Retinal pigment epithelial cell (primary cell): ENCODE results near the gene BABAM1.
A peak's percentile ranks its signal among the peaks of the same experiment; 100 is the strongest.

Source experiments
- DNase-seq: peaks from one replicate; pipeline ENCODE4 v3.0.0-alpha.2; 2010; ENCODE audit warnings: low read depth
- H3K4me3 ChIP-seq: 2 replicates; pipeline ENCODE4 v1.5.1; 2011; ENCODE audit warnings: mild to moderate bottlenecking, low read length, control low read depth, moderate library complexity
- TF ChIP-seq, protein P1 (sequence below): conservative IDR thresholded peaks from 2 replicates; pipeline ENCODE4 v1.5.1; 2011; ENCODE audit warnings: low read depth, low read length, control low read depth, inconsistent platforms

The BABAM1 gene

DNA sequence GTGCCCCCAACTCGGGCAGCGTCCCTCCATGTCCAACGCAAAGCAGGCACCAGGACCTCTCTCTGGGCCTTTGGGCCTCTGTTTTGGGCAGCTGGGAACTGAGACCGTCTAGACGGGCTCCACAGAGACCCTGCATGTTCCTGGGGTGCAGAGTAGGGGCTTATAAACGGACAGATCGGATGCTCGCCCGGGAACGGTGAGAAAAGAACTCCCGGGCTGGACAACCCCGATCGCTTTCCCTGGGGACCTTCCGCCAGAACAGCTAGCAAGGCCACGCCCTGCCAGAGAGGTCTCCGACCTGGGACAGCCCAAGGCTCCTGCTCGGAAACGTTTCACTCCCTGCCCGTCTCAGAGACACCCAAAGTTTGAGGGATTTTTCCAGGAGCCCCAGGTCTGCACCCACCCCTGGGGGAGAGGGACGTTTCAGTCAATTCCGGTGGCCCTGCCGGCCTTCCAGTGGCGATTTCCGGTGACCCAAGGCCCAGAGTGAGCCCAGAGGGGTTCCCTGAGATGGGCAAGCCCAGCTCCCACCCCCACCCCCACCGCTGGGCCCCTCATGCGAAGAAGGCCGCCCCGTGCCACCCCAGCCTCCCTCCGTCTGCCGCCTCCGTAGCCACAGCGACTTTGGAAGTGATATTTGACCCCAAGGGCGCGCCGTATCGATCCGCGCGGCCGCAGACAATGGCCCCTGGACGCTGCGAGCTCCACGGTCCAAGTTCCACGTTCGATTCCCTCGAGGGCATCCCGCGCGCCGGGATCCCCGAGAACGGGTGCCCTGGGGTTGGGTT, 23.2 kb upstream of the BABAM1 start:
- peak overlapping the region; percentile 65 for H3K4me3 ChIP-seq
- no peak for DNase-seq

DNA sequence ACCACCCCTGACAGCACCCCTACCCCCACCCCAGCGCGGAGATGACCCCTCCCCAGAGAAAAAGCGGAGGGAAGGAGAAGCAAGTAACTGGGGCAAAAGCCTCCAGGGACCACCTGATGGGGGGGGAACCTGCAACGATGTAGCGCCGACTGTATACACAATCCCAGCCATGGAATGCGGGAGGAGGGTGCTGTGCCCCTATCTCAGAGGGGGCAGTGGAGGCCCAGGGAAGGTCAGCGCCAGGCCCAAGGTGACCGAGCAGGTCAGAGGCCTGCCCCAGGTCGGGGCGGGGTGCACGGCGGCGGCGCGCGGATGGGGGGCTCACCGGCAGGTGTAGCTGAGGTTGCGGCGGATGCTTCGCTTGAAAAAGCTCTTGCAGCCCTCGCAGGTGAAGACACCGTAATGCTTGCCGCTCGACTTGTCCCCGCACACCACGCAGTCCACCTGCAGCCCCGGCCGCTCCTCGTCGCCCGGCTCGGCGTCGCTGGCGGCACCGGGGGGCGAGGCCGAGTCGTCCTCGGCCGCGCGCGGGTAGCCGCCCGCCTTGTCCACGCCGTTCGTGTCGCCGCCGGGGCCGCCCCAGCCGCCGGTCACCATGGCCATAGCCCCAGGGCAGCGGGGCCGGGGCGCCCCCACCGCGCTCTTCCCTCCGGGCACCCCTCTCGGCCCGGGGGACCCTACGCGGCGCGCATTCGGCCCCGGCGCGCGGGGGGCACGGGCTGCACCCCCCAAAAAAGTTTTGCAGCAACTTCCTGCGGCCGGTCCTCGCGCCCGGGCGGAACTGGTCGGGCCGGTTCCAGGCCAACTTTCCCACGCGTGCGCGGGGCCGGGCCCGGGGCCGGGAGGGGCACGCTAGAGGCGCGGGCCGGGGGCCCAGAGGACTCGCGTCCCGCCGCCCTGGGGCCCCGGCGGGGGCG, 22.4 kb upstream of the BABAM1 start:
- TF ChIP-seq, protein P1, sequence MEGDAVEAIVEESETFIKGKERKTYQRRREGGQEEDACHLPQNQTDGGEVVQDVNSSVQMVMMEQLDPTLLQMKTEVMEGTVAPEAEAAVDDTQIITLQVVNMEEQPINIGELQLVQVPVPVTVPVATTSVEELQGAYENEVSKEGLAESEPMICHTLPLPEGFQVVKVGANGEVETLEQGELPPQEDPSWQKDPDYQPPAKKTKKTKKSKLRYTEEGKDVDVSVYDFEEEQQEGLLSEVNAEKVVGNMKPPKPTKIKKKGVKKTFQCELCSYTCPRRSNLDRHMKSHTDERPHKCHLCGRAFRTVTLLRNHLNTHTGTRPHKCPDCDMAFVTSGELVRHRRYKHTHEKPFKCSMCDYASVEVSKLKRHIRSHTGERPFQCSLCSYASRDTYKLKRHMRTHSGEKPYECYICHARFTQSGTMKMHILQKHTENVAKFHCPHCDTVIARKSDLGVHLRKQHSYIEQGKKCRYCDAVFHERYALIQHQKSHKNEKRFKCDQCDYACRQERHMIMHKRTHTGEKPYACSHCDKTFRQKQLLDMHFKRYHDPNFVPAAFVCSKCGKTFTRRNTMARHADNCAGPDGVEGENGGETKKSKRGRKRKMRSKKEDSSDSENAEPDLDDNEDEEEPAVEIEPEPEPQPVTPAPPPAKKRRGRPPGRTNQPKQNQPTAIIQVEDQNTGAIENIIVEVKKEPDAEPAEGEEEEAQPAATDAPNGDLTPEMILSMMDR, result no peak
- no peak for DNase-seq
- peak overlapping the region; percentile 65 for H3K4me3 ChIP-seq

More for the DNA sequence above, 23.2 kb upstream of the BABAM1 start:
- TF ChIP-seq, protein P1, result no peak

- TF ChIP-seq, protein P1, result no peak
- peak within 1 kb of the TSS; percentile 65 for H3K4me3 ChIP-seq
- DNase-seq, result no peak
Observed at GRCh38 chr19:17245535-17245984, 21.7 kb upstream of the BABAM1 start, which contains the start of gene NR2F6. TSS of gene NR2F6 (minus strand) at chr19:17245919. CDS start at chr19:17245220, 699 bp downstream.

DNA sequence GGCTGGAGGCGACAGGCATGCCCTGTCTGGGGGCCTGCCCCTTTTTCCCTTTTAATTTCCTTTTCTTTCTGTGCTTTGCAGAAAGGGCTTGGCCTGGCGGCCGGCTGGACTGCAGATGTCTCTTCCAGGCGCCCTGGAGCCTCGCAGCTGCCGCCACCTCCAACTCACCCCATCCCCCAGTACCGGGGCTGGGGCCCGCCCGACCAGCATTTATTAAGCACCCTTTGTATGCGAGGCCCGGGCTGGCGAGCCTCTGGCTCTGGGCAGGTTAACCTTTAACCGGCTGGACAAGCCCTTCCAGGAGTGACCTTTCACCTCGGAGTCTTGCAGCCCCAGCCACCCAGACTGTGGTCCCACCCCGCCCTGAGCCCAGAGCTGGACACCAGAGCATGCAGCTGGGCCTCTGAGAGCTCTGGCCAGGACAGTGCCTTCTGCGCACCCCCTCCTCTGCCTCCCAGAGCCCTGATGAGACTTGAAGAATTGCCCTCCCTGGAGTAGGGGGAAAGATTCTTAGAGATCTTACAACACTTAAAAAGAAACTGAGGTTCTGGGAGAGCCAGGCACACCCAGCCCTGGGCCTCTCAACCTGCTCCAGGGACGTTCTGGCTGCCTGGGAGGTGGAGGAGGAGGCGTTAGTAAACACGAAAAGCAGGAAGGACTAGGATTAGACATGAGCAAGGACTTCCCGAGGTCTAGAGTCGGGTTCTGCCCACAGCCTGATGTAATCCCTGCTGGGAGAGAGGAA, 20.4 kb upstream of the BABAM1 start:
- TF ChIP-seq, protein P1, result no peak
- H3K4me3 ChIP-seq, result peak overlapping the region; percentile 52
- DNase-seq, result no peak

GRCh38 chr19:17248011-17248776, 19.0 kb upstream of the BABAM1 start:
- no peak overlapping the region for H3K4me3 ChIP-seq
- DNase-seq, result no peak
- TF ChIP-seq, protein P1, result no peak

GRCh38 chr19:17249887-17250548, 17.2 kb upstream of the BABAM1 start:
- no peak for DNase-seq
- TF ChIP-seq, protein P1, result no peak
- no peak overlapping the region for H3K4me3 ChIP-seq
